HG03025 (cell line): ENCODE data around the gene SMIM45.

Experiments
- ATAC-seq: cut with Tn5 transposase; IDR thresholded peaks from one replicate; pipeline ENCODE4 v1.9.1; 2021; ENCODE audit warnings: mild to moderate bottlenecking, moderate library complexity; ENCODE audit not compliant: unreplicated experiment, low FRiP score

The SMIM45 gene

DNA sequence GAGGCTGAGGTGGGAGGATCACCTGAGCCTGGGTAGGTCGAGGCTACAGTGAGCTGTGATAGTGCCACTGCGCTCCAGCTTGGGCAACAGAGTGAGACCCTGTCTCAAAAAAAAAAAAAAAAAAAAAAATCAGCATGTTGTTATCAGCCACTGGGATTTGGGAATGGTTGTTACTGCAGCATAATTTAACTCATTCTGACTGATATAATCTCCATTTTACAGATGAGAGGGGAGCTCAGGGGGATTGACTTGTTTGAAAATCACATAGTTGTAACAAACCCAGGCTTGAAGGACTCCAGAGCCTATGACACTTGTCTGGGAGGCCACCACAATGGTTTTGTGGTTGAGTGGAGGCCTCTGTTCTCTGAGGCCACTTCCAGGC lies 14.3 kb downstream of the SMIM45 start:
- no peak for ATAC-seq

- no peak for ATAC-seq
Observed at GRCh38 chr22:41966607-41967240, 14.8 kb downstream of the SMIM45 start.

- no peak for ATAC-seq
Observed at GRCh38 chr22:41968601-41969000, 16.7 kb downstream of the SMIM45 start.

- ATAC-seq: no peak
Observed at GRCh38 chr22:41969110-41969646, 17.2 kb downstream of the SMIM45 start, which contains the start of gene SEPTIN3. SEPTIN3 (plus strand) TSS chr22:41969443; CDS start chr22:41971493, 2,050 bp downstream.

- no peak for ATAC-seq
Observed at GRCh38 chr22:41970601-41971000, 18.7 kb downstream of the SMIM45 start.

DNA sequence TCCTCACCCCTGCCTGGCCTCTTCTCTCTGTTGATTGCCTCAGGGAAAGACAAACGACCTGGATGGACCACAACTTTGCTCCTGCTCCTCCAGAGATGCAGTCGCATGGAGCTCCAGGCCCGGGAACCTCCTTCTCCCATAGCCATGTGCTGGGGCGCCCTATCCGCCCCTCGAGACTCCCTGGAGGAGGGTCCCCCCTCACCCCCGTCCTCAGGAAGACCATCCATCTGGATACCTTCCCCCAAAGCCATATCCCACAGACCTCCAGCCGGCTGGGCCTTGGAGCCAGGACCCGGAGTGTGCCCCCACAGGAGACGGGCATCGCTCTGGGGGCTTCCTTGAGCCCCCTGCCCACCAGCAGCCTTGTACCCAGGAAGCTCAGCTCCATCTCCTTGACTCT lies 19.5 kb downstream of the SMIM45 start:
- ATAC-seq: no peak

GRCh38 chr22:41974691-41975290 lies 22.8 kb downstream of the SMIM45 start:
- no peak for ATAC-seq

- ATAC-seq: no peak
Observed at GRCh38 chr22:41975299-41976069, 23.5 kb downstream of the SMIM45 start.

GRCh38 chr22:41976070-41976901 lies 24.3 kb downstream of the SMIM45 start:
- ATAC-seq: no peak

GRCh38 chr22:41976961-41977566 lies 25.1 kb downstream of the SMIM45 start:
- no peak for ATAC-seq

DNA sequence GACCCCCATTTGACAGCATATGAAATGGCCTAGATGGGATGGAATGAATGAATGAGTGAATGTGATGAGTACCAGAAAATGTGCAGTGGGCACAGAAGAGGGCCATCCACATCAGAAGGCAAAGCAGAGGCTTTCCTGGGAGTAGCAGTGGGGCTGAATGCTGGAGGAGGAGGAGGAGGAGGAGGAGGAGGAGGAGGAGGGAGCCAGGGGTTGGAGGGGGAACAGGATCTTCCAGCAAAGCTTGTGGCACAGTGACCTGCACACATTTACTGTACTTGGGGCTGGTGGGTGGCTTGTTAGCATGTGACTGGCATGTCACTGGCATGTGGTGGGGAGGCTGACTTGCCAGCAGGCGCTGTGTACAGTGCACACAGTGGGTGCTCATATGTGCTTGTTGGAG lies 26.8 kb downstream of the SMIM45 start:
- no peak for ATAC-seq

GRCh38 chr22:41979423-41980250 lies 27.7 kb downstream of the SMIM45 start:
- ATAC-seq: no peak

DNA sequence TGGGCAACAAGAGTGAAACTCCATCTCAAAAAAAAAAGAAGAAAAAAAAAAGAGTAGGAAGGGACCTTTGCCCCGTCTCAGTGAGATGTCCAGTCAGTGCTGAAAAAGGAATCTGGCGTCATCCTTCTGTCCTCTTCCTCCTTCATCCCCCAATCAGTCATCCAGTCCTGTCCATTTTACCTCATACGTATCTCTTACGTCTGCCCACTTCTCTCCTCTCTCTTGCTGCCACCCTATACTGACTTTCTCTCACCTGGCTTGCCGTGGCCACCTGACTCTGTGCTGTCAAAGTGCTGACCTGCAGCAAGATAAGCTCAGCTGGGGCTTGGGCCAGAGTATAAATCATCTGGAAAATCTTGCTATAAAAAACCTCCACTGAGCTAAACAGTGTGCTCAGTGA lies 30.9 kb downstream of the SMIM45 start:
- ATAC-seq: no peak

- no peak for ATAC-seq
Observed at GRCh38 chr22:41983513-41984405, 31.8 kb downstream of the SMIM45 start.

DNA sequence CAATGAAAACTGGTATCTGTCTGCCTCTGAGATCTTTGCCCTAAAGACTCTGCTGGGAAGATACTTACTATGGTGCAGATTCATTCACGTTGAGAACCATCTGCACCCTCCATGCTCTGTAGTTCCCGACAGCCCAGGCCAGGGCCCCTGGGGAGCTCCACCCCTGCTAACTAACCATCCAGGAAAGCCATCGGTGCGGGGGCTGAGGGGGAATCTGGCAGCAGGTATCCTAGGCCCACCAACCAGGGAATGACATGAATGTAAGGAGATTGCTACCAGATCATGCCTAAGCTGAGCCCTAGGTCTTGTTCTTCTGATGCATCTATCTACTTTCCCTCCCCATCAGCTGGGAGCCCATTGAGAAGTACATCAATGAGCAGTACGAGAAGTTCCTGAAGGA lies 35.3 kb downstream of the SMIM45 start:
- no peak for ATAC-seq

- no peak for ATAC-seq
Observed at GRCh38 chr22:41989246-41989645, 37.3 kb downstream of the SMIM45 start.

GRCh38 chr22:41991111-41991510 lies 39.2 kb downstream of the SMIM45 start:
- no peak for ATAC-seq

DNA sequence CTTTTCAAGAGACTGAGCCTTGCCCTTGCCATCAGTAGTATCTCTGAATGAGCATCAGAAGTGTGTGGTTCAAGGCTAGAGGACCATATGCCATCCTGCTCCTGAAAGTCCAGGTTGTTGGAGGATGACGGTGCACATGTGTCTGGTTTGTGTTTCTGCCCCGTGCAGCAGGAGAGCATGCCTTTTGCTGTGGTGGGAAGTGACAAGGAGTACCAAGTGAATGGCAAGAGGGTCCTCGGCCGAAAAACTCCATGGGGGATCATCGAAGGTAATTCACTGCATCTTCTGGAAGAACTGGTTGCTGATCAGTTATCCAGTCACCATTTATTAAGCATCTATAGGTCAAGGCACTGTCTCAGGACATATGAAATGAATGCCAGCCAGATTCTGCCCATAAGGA lies 40.5 kb downstream of the SMIM45 start:
- ATAC-seq: no peak
